Stimulated activated naive CD8-positive, alpha-beta T cell treated with anti-CD3 and anti-CD28 coated beads, Interleukin-15, amount 100 ng/mL, for 72 hours (primary cell): ENCODE measurements around the gene ING4.
A peak's percentile ranks its signal among the peaks of the same experiment; 100 is the strongest.

ENCODE experiments used
- ATAC-seq: fragments of 150-1000 bp; cut with Tn5 transposase; 2 replicates; pipeline ENCODE4 v1.10.0; 2021; ENCODE audit warnings: mild to moderate bottlenecking, moderate library complexity
- DNase-seq, 2 donors: peaks; one replicate each; pipeline ENCODE4 v3.0.0; 2021 to 2022
- H3K27ac Mint-ChIP-seq, 2 donors: one replicate each; pipeline ENCODE4 v1.8.0; 2022; ENCODE audit warnings: mild to moderate bottlenecking in 2 of 2, mixed read lengths in 2 of 2, moderate library complexity in 2 of 2
- H3K27me3 Mint-ChIP-seq: one replicate; pipeline ENCODE4 v1.8.0; 2022; ENCODE audit warnings: mixed read lengths
- H3K4me1 Mint-ChIP-seq: one replicate; pipeline ENCODE4 v1.8.0; 2022; ENCODE audit warnings: mild to moderate bottlenecking, mixed read lengths
- H3K4me3 Mint-ChIP-seq, 2 donors: one replicate each; pipeline ENCODE4 v1.8.0; 2022; ENCODE audit warnings: mild to moderate bottlenecking in 2 of 2, mixed read lengths in 2 of 2, moderate library complexity in 1 of 2
- H3K9me3 Mint-ChIP-seq, 2 donors: one replicate each; pipeline ENCODE4 v1.8.0; 2022; ENCODE audit warnings: mixed read lengths in 2 of 2

ING4 gene

GRCh38 chr12:6607751-6608591 lies 54.9 kb downstream of the ING4 start:
- peaks cover 63% of the 10 kb centered on the region for H3K4me1 Mint-ChIP-seq
- H3K27ac Mint-ChIP-seq = no peak overlapping the region
- no peak overlapping the region for H3K4me3 Mint-ChIP-seq
- H3K9me3 Mint-ChIP-seq = no peaks in the 10 kb centered on the region
- peak; percentile 74 for ATAC-seq
- peak; percentile 77 to 80 for DNase-seq
- H3K27me3 Mint-ChIP-seq = no peaks in the 10 kb centered on the region

GRCh38 chr12:6606331-6607131 lies 56.4 kb downstream of the ING4 start:
- Mint-ChIP-seq H3K4me3 (no peak overlapping the region), H3K9me3 (no peaks in the 10 kb centered on the region), H3K27me3 (no peaks in the 10 kb centered on the region), H3K4me1 (peaks cover 63% of the 10 kb centered on the region), H3K27ac (peak overlapping the region; percentile 63 to 79)
- ATAC-seq (peak; percentile 45), DNase-seq (peak; percentile 46 to 60)

GRCh38 chr12:6605421-6606330 lies 57.2 kb downstream of the ING4 start:
- H3K27ac Mint-ChIP-seq = peak overlapping the region; percentile 79 to 92
- peak in 1 of 2 donors; percentile 57 for DNase-seq
- peaks cover 60% of the 10 kb centered on the region for H3K4me1 Mint-ChIP-seq
- H3K9me3 Mint-ChIP-seq = no peaks in the 10 kb centered on the region
- H3K27me3 Mint-ChIP-seq = no peaks in the 10 kb centered on the region
- peak; percentile 47 for ATAC-seq
- no peak overlapping the region for H3K4me3 Mint-ChIP-seq

GRCh38 chr12:6604259-6605029 lies 58.5 kb downstream of the ING4 start:
- Mint-ChIP-seq H3K27me3 (no peaks in the 10 kb centered on the region), H3K4me1 (peaks cover 49% of the 10 kb centered on the region), H3K4me3 (no peak overlapping the region), H3K9me3 (no peaks in the 10 kb centered on the region), H3K27ac (peak overlapping the region; percentile 79 to 92)
- no peak for DNase-seq
- ATAC-seq = no peak

- DNase-seq = no peak
- peak overlapping the region; percentile 87 to 89 for H3K27ac Mint-ChIP-seq
- no peaks in the 10 kb centered on the region for H3K27me3 Mint-ChIP-seq
- H3K4me1 Mint-ChIP-seq = peaks cover 51% of the 10 kb centered on the region
- no peaks in the 10 kb centered on the region for H3K9me3 Mint-ChIP-seq
- no peak for ATAC-seq
- H3K4me3 Mint-ChIP-seq = peak overlapping the region in 1 of 2 donors; percentile 84
Measured at GRCh38 chr12:6603095-6603567, 59.8 kb downstream of the ING4 start.

- Mint-ChIP-seq H3K4me1 (peaks cover 56% of the 10 kb centered on the region), H3K4me3 (peak overlapping the region in 1 of 2 donors; percentile 84), H3K27me3 (no peaks in the 10 kb centered on the region), H3K27ac (peak overlapping the region; percentile 87 to 89), H3K9me3 (no peaks in the 10 kb centered on the region)
- ATAC-seq (no peak), DNase-seq (no peak)
Measured at GRCh38 chr12:6602526-6602925, 60.4 kb downstream of the ING4 start.
